ENCODE data around the gene NECAB2.
A peak's percentile ranks its signal among the peaks of the same experiment; 100 is the strongest.

The NECAB2 gene

DNA sequence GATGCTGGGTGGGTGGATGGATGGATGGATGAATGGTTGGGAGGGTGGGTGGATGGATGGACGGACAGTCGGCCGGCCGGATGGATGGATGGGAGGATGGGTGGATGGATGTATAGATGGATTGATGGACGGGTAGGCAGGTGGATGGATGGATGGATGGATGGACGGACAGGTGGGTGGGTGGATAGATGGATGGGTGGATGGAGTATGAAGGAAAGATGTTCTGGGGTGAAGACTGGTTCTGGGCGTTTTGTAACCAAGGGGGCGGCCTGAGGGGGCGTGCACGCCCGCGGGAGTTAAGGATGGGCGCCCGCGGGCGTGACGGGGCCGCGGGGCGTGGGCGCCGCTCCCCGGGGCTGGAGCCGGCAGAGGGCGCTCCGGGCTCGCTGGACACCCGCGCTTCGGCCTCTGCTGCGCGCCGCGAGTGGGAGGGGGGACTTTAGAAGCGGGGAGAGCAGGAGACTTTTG is at the start of gene NECAB2:
Gene NECAB2 (plus strand): TSS at position 407 of the 468 bp plus-strand sequence. CDS start 405 bp downstream, outside the sequence.
- DNase-seq (ENCODE audit: low read depth in 2 of 3, low spot score in 1 of 3): no peak

DNA sequence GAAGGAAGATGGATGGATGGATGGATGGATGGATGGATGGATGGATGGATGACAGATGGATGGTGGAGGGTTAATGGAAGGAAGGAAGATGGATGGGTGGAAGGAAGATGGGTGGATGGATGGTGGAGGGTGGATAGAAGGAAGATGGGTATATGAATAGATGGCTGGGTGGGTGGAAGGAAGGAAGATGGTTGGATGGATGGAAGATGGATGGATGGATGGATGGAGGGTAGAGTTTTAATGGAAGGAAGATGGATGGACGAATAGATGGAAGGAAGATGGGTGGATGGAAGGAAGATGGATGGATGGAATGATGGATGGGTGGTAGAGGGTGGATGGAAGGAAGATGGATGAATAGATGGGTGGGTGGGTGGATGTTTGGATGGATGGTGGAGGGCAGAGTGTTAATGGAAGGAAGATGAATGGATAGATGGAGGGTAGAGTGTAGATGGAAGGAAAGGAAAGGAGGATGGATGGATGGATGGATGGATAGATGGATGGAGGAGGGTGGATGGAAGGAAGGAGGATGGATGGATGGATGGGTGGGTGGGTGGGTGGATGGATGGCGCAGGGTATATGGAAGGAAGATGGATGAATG is 47.1 kb upstream of the NECAB2 start:
- DNase-seq (ENCODE audit: low read depth in 2 of 3, low spot score in 1 of 3): no peak

DNA sequence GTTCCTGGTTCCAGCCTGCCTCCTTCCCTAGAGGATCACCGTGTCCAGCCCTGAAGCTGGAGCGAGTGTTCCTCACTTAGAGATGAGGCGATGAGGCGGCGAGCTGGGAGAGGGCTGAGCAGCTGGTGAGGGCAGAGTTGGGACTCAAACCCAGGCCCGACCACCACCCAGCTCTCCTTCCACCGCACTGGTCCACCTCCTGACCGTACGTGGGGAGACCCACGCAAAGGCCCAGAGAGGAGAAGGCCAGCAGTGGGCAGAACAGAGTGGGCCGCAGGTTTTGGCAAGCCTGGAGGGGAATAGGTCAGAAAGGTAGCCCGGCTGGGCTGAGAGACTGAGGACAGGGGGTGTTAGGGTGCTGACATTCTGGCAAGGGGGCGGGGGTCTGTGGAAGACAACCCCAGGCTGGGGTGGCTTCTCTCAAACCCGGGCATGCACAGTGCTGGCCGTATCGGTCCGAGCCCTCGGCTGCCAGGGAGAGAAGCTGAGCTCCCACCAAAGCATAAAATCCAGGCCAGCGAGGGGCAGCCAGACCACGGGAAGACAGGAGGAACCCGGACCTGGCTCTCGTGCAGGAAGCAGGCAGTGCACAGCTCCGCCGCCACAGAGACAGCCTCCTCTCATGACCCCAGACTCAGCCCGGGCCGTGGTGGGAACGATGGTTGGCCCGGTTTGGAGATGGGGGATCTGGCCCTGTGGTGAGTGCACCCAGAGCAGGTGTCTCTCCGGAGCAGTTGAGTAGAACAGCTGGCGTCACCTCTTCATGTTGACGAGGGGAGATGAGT is 44.3 kb upstream of the NECAB2 start:
- DNase-seq (ENCODE audit: low read depth in 2 of 3, low spot score in 1 of 3): no peak

DNA sequence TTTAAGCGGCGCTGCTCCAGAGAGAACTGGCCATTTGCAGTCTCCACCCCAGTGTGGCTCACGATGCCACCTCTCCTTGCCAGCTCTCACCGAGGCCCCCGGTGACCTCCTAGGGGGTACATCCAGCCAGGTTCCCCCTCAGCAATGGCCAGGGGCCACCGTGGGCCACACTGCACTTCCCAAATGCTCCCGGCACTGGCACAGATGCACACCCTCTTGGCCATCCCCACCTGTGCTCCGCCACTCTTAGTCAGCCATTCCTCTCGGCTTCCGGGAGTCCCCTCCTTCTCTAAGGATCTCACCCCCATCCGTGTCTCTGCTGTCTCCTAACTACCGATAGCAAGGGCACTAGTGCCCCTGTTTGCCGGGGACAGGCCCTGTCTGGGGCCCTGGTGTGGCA is 43.4 kb upstream of the NECAB2 start:
- no peak for DNase-seq (ENCODE audit: low read depth in 2 of 3, low spot score in 1 of 3)

DNA sequence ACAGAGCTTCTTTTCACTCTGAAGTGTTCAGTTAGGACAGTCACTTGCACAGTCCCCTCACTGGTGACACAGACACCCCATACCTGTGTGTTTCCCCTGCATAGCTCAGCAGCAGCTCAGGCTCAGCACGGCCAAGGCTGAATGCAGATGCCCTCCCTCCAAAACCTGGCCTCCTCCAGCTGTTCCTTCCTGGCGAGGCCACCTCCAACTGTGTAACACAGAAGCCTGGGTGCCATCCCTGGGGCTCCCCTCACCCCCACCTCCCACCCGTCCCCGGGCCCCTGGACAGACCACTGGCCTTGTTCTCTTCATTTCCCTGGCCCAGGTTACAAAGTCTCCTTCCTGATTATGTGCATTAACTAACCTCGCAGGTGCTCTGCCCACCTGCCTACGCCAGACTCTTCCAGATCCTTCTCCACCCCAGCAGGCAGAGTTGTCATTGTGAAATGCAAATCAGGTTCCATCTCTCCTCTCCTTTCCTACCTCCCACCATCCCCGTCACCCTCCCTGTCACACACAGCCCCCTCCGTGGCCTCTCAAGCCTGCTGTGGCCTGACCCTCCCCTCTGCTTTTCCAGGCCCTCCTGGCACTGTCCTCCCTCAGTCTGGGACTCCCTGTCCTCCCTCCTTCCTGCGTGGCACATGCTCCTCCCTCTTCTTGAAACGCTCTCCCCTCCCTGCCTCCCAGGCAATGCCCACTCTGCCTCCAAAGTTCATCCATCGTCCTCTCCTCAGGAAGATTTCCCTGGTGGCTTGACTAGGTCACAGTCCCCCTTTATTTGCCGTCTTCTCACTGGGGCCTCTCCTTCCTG is 42.7 kb upstream of the NECAB2 start:
- DNase-seq (ENCODE audit: low read depth in 2 of 3, low spot score in 1 of 3): no peak

DNA sequence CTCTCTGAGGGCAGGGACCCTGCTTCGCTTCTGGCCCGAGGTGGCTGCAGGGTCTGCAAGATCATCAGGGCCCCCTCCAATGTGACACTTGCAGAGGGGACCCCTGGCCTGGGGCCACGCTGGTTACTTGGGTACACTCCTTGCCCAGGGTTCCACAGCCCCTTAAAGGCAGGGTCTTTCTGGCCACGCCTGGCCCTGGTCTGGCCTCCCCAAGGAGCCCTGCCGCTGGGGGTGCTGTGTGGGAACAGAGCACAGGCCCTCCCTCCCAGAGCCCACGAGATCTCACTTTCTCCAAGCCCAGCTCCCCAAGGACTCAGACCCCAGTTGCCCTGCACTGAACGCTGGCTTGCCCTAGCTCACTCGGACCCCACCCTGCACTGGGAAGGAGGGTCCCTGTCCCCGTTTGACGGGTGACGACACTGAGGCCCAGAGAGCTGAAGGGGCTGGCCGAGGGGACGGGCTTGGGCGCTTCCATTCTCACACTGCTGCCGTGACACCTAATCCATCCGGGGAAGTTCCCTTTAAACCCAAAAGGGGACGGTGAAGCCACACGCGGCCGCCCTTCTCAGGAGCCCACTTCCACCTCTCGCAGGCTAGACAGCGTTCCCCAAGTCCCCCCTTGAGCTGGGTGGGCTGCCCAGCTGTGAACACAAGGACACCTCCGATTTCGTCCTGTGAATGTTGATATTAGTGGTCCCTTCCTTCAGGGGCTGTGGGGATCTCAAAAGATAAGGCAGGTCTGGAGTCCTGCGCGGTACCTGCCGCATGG is 41.9 kb upstream of the NECAB2 start:
- no peak for DNase-seq (ENCODE audit: low read depth in 2 of 3, low spot score in 1 of 3)

DNA sequence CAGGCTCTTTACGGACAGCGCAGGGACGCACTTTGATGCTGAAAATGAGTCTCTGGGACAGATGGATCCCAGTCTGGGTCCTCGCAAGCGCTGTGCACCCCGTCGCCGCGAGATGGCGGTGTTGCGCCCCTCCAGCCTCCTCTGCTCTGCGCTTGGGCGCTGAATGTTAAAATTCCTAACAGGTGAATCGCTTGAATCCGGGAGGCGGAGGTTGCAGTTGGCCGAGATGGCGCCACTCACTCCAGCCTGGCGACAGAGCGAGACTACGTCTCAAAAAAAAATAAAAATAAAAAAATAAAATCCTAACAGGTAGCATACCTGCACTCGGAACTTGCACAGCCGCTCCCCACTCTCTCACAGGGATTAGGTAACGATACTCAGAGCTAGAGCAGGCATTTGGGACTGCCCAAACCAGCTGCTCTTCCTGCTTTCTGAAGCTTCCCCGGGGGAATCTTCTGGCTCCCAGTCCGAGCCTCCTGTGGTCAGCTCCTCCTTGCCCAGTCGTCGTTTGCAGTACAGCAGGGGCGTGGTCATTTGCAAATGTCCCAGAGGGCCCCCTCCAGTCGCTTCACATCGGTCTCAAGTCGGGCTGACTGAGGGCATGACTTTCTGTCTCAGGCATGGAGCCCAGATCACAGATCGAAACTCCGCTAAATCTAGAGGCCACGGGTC is 41.2 kb upstream of the NECAB2 start:
- DNase-seq (ENCODE audit: low read depth in 2 of 3, low spot score in 1 of 3): peak; percentile 36 to 70 (median 52)

DNA sequence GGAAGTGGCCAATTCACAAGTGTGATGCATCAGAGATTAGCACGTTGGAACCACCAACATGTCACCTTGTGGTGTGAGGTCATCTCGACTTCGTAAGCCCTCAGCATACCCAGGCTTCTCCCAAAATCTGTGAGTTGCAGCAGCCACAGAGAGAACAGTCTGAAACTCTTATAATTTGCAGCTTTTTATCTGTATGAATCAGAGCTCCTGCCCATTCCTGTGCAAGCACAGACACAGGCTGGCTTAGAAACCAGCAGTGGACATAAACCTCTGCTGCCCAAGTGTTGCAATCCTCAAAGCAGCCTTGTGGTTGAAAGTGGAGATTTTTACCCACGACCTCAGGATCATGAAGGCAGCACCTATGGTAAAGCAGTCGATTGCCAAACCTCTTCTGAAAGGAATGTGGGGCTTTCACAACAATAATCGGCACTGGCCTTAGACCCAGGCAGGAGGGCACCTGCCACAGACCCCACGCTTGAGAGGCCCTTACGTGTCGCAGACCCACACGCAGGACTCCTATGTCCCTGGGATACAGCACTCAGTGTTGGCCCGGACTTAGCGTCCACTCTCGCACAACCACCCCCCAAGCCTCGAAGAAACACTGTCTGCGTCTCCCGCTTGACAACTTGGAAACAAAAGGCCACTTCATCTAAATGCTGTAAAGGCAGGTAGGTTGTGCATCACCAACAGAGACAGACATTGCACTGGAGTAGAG is 39.5 kb upstream of the NECAB2 start:
- no peak for DNase-seq (ENCODE audit: low read depth in 2 of 3, low spot score in 1 of 3)

DNA sequence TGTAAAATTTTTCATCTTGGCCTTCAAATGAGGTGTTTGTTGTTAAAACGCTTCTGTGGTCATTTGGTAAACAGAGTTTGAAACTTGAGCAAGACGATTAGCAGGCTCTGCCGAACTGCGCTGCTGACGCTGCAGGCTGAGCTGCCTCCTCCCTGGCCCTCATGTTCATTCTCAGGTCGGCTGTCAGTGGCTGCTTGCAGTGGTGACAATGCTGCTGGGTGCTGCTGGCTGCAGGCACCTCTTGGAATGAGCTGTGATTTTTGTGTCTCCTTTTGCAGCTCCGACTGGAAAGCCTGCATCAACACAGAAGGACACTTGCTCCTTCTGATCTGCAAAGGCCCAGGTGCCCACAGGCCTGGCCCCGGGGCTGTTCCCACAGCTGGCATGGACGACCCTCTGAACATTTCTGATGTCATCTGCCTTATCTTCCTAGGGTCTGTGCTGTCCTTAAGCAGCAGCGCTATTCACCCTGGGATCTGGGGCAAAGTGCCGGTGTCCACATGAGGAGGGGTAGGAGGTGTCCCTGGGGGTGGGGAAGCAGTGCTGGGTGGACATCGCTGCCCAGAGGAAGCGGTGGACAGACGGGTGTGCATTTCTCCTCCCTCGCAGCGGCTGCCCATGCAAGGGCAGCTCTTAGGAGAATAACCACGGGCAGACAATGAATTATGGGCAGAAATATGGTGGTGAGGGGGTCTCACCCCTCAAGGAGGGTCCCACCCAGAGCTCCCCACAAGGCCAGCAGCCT is 38.1 kb upstream of the NECAB2 start:
- no peak for DNase-seq (ENCODE audit: low read depth in 2 of 3, low spot score in 1 of 3)

DNA sequence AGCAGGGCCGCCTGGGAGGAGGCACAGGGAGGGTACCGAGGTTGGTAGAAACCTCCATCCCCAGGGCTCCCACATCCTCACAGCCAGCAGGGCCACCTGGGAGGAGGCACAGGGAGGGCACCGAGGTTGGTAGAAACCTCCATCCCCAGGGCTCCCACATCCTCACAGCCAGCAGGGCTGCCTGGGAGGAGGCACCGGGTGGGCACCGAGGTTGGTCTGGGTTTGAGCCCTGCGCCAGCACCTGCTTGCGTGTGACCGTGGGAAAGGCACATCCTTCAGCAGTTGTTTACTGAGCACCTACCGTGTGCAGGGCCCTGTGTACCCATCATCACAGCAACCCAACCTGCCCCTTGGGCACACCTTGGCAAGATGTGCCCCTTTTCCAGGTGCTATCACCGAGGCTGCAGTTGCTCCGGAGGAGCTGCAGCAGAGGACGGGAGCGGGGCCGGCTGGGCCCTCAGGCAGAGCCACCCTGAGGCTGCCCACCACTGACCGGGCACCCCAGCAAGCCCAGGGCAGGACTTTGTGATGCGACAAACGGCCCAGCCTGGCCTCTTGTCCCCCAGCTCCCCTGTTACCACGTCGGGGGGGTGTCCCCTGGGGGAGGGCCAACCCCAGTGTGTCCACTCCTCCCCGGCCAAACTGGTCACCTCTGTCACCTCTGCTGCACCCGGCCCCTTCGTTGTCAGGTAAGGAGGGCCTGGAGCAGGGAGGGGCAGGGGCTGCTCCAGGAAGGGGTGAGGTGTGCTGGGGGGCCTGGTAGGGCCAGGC is 37.1 kb upstream of the NECAB2 start:
- DNase-seq (ENCODE audit: low read depth in 2 of 3, low spot score in 1 of 3): no peak

DNA sequence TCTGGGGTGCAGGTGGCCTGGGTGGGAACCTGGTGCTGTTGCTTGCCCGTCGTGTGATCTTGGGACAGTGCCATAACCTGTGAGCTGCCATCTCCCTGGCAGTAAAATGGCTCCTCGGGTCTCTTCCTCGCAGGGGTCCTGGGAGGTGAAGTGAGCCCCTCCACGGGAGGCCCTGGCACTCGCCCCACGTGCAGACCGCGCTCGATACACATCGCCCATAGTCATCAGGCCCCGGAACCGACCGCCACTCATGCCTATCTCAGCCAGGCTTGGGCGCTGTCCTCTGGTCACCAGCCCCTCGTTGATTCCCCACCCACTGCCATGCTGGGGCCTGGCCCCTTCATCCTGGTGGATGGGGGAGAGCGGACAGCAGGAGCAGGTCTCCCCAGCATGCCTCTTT is 36.5 kb upstream of the NECAB2 start:
- DNase-seq (ENCODE audit: low read depth in 2 of 3, low spot score in 1 of 3): no peak

DNA sequence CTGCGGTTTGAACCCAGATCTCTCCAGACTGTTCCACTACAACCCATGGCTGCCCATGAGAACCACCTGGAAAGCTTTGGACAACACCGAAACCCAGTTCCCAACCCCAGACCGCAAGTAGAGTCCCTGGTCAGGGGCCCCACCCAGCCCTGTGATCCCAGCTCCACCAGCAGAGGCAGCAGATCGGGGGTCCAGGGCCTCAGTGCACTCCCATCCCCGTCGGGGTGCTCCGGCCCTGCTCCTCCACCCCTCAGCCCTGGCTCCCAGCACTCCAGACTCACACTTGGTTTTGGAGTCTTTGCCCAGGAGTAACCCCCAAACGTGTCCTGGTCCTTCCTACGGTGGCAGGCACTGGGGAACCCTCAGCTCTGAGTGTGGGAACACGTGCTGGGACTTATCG is 35.7 kb upstream of the NECAB2 start:
- DNase-seq (ENCODE audit: low read depth in 2 of 3, low spot score in 1 of 3): no peak

DNA sequence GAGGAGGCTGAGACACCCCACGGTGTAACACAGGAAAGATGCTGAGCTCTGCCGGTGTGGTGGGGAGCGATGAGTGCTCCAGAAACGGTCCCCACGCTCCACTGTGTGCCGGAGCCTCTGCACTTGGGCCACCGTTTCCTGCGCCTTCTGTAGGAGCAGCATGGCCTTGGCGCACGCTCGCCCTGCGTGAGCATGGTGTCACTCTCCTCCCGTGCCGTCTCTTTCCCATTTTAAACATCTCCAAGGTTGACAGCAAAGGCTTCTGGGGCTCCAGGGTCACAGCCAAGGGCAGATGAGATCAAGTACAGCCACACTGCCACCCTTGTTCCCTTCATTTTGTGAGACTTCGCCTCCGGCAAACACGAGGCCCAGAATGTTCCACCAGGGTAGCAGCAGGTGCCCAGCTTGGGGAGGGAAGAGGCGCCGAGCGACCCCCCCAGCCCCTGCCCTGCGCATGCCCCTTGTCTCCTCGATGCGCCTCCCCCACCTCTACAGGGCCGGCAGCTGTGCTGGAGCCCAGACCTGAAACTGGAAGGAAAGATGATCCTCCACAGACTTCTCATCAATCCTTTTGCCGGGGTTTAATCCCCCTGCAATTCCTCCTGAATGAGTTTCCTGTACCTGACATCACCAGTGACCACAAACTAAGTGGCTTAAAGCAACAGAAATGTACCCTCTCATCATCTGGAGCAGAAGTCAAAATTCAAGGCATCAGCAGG is 34.9 kb upstream of the NECAB2 start:
- DNase-seq (ENCODE audit: low read depth in 2 of 3, low spot score in 1 of 3): no peak

DNA sequence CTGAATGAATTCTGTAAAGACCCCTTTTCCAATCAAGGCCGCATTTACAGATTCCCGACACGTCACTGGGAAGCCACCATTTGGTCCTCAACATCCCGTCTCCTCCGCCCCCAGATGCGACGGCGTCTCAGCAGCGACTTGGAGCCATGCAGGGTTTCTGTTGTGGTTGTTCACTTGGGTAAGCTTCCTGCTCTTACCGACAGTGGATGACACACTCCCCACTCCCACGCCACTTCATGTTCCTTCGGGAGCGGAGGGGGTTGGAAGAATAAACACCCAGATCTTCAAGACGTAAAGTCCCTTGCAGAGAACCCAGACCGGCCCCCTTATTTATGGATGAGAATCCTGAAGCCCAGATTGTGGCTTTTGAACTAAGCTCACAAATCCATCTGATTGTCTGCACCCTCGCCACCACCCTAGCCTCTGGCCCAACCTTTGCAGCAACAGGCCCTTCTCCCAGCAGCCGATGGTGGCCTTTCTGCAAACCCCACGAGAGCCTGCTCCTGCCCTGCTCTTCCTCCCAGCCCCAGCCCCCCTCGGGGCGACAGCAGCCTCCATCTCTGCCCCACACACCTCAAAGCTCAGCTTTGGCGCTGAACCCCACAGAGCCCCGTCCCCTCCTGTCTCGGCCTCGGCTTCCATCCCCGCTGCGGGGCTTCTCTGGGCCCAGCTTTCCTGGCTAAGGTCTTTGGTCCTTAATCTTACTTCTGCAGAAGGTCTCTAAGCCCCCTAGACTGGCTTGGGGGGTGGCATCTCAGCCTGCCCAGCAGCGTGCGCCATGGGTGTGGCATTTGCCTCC is 34.0 kb upstream of the NECAB2 start:
- DNase-seq (ENCODE audit: low read depth in 2 of 3, low spot score in 1 of 3): no peak

DNA sequence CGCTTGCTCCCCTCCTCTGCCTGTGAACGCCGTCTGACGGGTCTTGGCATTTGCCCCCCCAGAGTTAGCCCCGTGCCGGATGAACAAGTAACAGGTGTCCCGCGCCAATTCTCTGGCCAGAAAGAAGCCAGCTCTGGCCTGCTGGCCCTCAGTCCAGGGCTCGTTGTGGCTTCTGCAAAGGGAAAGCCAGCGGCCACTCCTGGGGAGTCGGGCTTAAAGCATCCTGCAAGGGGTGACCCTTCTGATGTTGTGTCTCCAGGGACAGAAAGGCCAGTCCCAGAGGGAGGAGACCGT is 33.4 kb upstream of the NECAB2 start:
- DNase-seq (ENCODE audit: low read depth in 2 of 3, low spot score in 1 of 3): no peak

DNA sequence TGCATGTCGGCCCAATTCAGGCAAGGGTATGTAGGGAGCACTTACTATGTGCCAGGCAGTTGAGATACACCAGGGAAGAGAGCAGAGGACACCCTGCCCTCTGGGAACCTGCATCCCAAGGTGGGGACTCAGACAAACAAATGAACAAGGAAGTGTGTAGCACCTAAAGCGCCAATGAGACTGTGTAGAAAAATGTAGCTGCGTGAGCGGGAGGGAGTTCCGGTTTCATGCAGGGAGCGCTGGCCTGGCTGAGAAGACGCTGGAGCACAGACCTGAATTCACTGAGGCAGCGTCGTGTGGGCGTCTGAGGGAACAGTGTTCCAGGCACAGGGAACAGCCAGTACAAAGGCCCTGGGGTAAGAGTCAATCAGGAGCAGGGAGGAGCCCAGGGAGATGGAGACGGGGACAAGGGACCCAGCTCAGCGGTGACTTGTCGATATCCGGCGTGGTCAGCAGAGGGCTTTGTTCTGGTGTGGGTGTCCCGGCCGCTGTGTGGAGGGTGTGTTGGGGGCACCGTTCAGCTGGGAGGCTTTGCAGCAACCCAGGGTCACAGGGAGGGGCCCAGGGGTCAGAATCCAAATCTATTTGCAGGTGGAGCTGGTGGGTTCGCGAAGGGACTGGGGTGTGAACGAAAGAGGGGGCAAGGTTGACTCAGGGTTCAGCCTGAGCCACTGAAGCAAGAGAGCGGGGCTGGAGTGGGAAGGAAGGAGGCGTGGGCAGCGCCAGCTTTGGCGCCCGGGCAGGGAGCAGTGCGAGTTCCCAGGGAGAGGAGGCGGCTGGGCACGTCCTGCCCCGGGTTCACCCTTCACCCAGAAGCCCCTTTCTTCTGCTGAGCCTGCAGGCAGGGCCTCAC is 32.8 kb upstream of the NECAB2 start:
- no peak for DNase-seq (ENCODE audit: low read depth in 2 of 3, low spot score in 1 of 3)
